HL-60 (cell line): ENCODE measurements around the gene GALNT12.

Source experiments
- CTCF ChIP-seq: IDR thresholded peaks from one replicate; pipeline ENCODE4 v1.5.1; 2011; ENCODE audit warnings: low read length, control low read depth, inconsistent platforms; ENCODE audit not compliant: insufficient read depth
- POLR2AphosphoS5 ChIP-seq: IDR thresholded peaks from 2 replicates; pipeline ENCODE4 v1.6.1; 2012; ENCODE audit warnings: low read depth

- TF ChIP-seq CTCF, result no peak
- no peak for TF ChIP-seq POLR2AphosphoS5
Observed at GRCh38 chr9:98846081-98846480, 38.6 kb downstream of the GALNT12 start.
